Subcutaneous adipose tissue (tissue), 4 donors: Measurements from ENCODE around the gene TSPAN4. TPM values are rescaled to one million over a fixed set of nuclear protein-coding genes. Genes with fewer than 3 reads are reported as not detected.

Experiments used
- CTCF ChIP-seq: fragments of 450-650 bp; IDR thresholded peaks from one replicate; pipeline ENCODE4 v1.5.1; 2016; ENCODE audit warnings: low read depth, mild to moderate bottlenecking, control low read depth, antibody characterized with exemption, moderate library complexity
- total RNA-seq, 4 donors: library from RNA; depleted of rRNA; stranded (reverse); fragments of >200 nt; gene quantifications; one replicate each; pipeline ENCODE4 v1.1.0, GENCODE V29; 2016

The TSPAN4 gene
- total RNA-seq, 4 donors from 2014 or later: 67.0 to 219 (median 185) TPM

GRCh38 chr11:890794-891540 is 48.3 kb downstream of the TSPAN4 start:
- TF ChIP-seq CTCF: no peak

GRCh38 chr11:893008-893654 is 50.5 kb downstream of the TSPAN4 start:
- TF ChIP-seq CTCF: no peak

- TF ChIP-seq CTCF: no peak
Measured at GRCh38 chr11:894575-895201, 52.0 kb downstream of the TSPAN4 start.

GRCh38 chr11:895331-896110 is 52.9 kb downstream of the TSPAN4 start:
- no peak for TF ChIP-seq CTCF

GRCh38 chr11:897253-898142 is 54.8 kb downstream of the TSPAN4 start:
- TF ChIP-seq CTCF: no peak

- no peak for TF ChIP-seq CTCF
Measured at GRCh38 chr11:898143-898511, 55.5 kb downstream of the TSPAN4 start.
